ENCODE measurements around the gene MYOF.
"Not testable (repeated sequence)": the region's sequence is repeated elsewhere in the genome, so short reads cannot be mapped to it uniquely, and the experiment has no call there.

GRCh38 chr10:93284246-93284645 lies 197.9 kb downstream of the MYOF start:
- not testable (repeated sequence) for TF ChIP-seq EZH2 (IDR thresholded peaks at IDR 0.05; ENCODE audit: insufficient read depth, poor library complexity, severe bottlenecking); EZH2phosphoT487 (IDR thresholded peaks at IDR 0.05; ENCODE audit: insufficient read depth, low read depth)
